ENCODE data around the gene CTNNBIP1. TPM values are rescaled to one million over a fixed set of nuclear protein-coding genes. Genes with fewer than 3 reads are reported as not detected.
A peak's percentile ranks its signal among the peaks of the same experiment; 100 is the strongest.

CTNNBIP1 gene
- total and polyA plus RNA-seq, 2 of the 8 experiments (the other 6 are each of a cell fraction or from before 2014, with no cell fraction given) = 40.9 to 46.6 TPM

DNA sequence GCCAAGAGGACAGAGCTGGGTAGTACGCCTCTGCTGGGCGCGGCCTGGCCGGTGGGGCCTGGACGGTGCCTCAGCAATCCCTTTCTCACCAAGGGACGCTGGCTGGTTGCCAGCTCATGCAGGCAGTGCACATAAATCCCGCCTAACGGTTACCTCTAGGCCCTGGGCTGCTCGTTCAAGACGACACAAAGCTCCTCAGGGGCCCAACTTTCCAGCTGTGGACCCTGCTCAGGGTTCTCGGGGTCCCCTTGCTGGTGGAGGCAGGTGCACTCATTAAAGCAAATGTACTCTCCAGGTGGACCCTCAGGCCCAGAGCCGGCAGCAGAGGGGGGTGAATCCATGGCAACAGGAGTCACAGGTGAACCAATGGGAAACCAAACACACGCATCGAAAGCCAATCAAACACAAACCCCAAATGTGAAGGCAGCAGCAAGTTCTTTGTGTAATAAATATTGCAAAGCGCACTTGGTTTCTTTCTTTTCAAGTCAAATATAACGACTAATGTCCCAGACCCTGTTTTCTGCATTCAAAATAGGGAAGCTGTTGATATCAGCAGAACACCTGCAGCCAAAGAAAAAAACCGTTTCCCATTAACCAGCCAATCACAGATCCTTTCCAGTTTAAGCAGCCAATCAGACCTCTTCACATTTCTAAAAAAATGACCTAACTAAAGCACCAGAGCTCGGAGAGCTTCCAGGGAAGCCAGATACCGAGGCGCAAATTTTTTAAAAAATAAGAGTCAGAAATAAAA, 60.2 kb downstream of the CTNNBIP1 start:
- Histone ChIP-seq H3K9ac (replicated peaks in 1 of 4; ENCODE audit: extremely low read depth in 1 of 4, low read depth in 3 of 4, low read length in 3 of 4) (no peak overlapping the region), H2BK5ac (ENCODE audit: low read depth, low read length) (no peak overlapping the region), H4K5ac (ENCODE audit: insufficient read length, low read depth, low read length) (no peak overlapping the region), H3K23ac (ENCODE audit: insufficient read length) (no peak overlapping the region), H2AK5ac (ENCODE audit: low read depth, low read length) (no peak overlapping the region), H3K23me2 (ENCODE audit: low read depth, low read length) (no peaks in the 10 kb centered on the region; the same call in 1 of the 2 replicates), H3K4me2 (ENCODE audit: insufficient read depth in 1 of 2, low read depth in 2 of 2, low read length in 2 of 2) (0 out of 4 replicates have a peak overlapping the region, but pooled peaks of 1 of the 2 experiments have one; percentile 35), H3K27ac (ENCODE audit: low read depth, low read length) (0 out of 2 replicates have a peak overlapping the region, but pooled peaks have one; percentile 5), H4K8ac (ENCODE audit: extremely low read depth, insufficient read depth, low read length) (no peak overlapping the region; the same call in 1 of the 2 replicates), H3K18ac (ENCODE audit: extremely low read depth, low read length) (no peak overlapping the region), H3K4me1 (replicated peaks in 1 of 4; ENCODE audit: control insufficient read depth in 3 of 4, insufficient read depth in 4 of 4, low read length in 3 of 4) (peaks cover 7 to 24% (median 14%) of the 10 kb centered on the region in 4 experiments), H4K91ac (replicated peaks; ENCODE audit: insufficient read length, low read length) (no peak overlapping the region), H3K4ac (replicated peaks; ENCODE audit: insufficient read length, low read depth, low read length) (no peak overlapping the region), H3K4me3 (ENCODE audit: extremely low read depth in 1 of 4, insufficient read depth in 2 of 4, low read depth in 3 of 4, low read length in 4 of 4) (0 out of 8 replicates have a peak overlapping the region, but pooled peaks of 1 of the 4 experiments have one; percentile 20), H3K79me2 (ENCODE audit: control insufficient read depth in 1 of 2, insufficient read depth in 2 of 2, low read length in 2 of 2) (no peaks in the 10 kb centered on the region), H2BK120ac (replicated peaks; ENCODE audit: low read depth, low read length) (no peak overlapping the region), H2BK15ac (ENCODE audit: low read length) (no peak overlapping the region), H2AFZ (ENCODE audit: low read length) (no peak overlapping the region), H4K20me1 (replicated peaks in 1 of 2; ENCODE audit: control insufficient read depth in 1 of 2, insufficient read depth in 2 of 2, low read length in 2 of 2) (peaks cover 0 to 3% of the 10 kb centered on the region in 2 experiments), H2BK20ac (ENCODE audit: low read length) (no peak overlapping the region), H3K36me3 (ENCODE audit: control insufficient read depth in 2 of 4, insufficient read depth in 4 of 4, low read length in 3 of 4) (no peaks in the 10 kb centered on the region), H3K14ac (ENCODE audit: insufficient read length) (no peak overlapping the region), H2BK12ac (ENCODE audit: low read depth, low read length) (no peak overlapping the region), H3K79me1 (ENCODE audit: low read depth, low read length) (no peaks in the 10 kb centered on the region), H3K9me3 (ENCODE audit: insufficient read depth in 2 of 2, low read depth in 1 of 2, low read length in 1 of 2) (no peaks in the 10 kb centered on the region), H3K27me3 (replicated peaks in 1 of 4; ENCODE audit: control insufficient read depth in 3 of 4, extremely low read depth in 1 of 4, insufficient read depth in 3 of 4, low read length in 3 of 4) (no peaks in the 10 kb centered on the region), H3K56ac (replicated peaks; ENCODE audit: insufficient read length, low read depth, low read length) (no peak overlapping the region)
- 85% methylated on average over 20 of the region's 20 CpGs; no CpG with 5 or more reads in 1 of the 2 experiments for WGBS, 2 experiments (ENCODE audit: extremely low coverage in 1 of 2, insufficient coverage in 1 of 2, insufficient read length in 1 of 2, insufficient replicate concordance in 2 of 2, low coverage in 1 of 2, low lambda C conversion rate in 2 of 2, missing lambda C conversion rate in 1 of 2)
- no peak for DNase-seq (ENCODE audit: low read depth in 1 of 2, low spot score in 2 of 2)
- POLR2A ChIA-PET (ENCODE audit: partially characterized antibody) = interaction anchor here (1.0 to 1.6 kb wide), 4 partner anchors 14 to 183 kb away, joined by 3 to 4 read pairs (median 4); partner anchors contain the start of gene UBE4B
- CTCF ChIA-PET (ENCODE audit: partially characterized antibody) = interaction anchor here (0.6 to 8.0 kb wide), 11 partner anchors 12 to 309 kb away, joined by 3 to 63 read pairs (median 6); no protein-coding TSS in a partner anchor
- TF ChIP-seq SP1 (IDR thresholded peaks at IDR 0.05; ENCODE audit: low read depth, low read length) (peak; percentile 63), CREB1 (IDR thresholded peaks at IDR 0.05) (no peak)
- no peak for FAIRE-seq
